A549 (cell line): ENCODE results near the gene EFCAB8. TPM values are rescaled to one million over a fixed set of nuclear protein-coding genes. Genes with fewer than 3 reads are reported as not detected.

Experiments
- ATAC-seq, 2 experiments: fragments of 200-7000 bp in 1 of 2; fragments of >200 bp in 1 of 2; cut with Nextera tagmentation in 1 of 2; cut with Tn5 transposase in 1 of 2; 3 replicates each; pipeline versions ENCODE4 v1.8.0 to v1.9.1; 2018 to 2020; ENCODE audit warnings: mild to moderate bottlenecking in 1 of 2, moderate library complexity in 1 of 2
- CTCF ChIA-PET: fragments of 300-600 bp; sonication (Branson Sonifier 250); formaldehyde crosslinking; extraction: SDS; loops from one replicate; lab custom pipeline; 2021; ENCODE audit warnings: antibody characterized with exemption, inconsistent platforms; lab: Yijun Ruan, JAX
- POLR2A ChIA-PET: fragments of 350-600 bp; formaldehyde crosslinking; extraction: SDS; loops from one replicate; lab custom pipeline; 2021; ENCODE audit warnings: antibody characterized with exemption, inconsistent platforms; lab: Yijun Ruan, JAX
- DNase-seq, 2 experiments: peaks; one replicate each; pipeline versions ENCODE4 v3.0.0 to v3.0.0-alpha.2; 2011 to 2016; ENCODE audit warnings: low read depth in 1 of 2, low spot score in 1 of 2
- FAIRE-seq: peaks from 2 replicates; lab custom pipeline; 2011; peaks lifted over from hg19 to GRCh38; lab: Jason Lieb, UNC
- H3K27ac ChIP-seq, 2 experiments: fragments of >200 bp; sonication (Bioruptor Twin); formaldehyde crosslinking; 3 replicates each; pipeline ENCODE4 v1.5.1; 2016 to 2017
- H3K4me1 ChIP-seq: fragments of >200 bp; sonication (Bioruptor Twin); formaldehyde crosslinking; 3 replicates; pipeline ENCODE4 v1.6.1; 2016
- H3K4me2 ChIP-seq: fragments of >200 bp; sonication (Bioruptor Twin); formaldehyde crosslinking; 3 replicates; pipeline ENCODE4 v1.6.1; 2016
- H3K4me3 ChIP-seq: fragments of >200 bp; sonication (Bioruptor Twin); formaldehyde crosslinking; 3 replicates; pipeline ENCODE4 v1.5.1; 2016
- H3K9me3 ChIP-seq: fragments of >200 bp; sonication (Bioruptor Twin); formaldehyde crosslinking; 3 replicates; pipeline ENCODE4 v1.6.1; 2016
- CBX8 ChIP-seq: fragments of 200-600 bp; sonication (generic); IDR thresholded peaks from 2 replicates; pipeline ENCODE4 v1.6.1; 2016
- CHD4 ChIP-seq: fragments of 200-600 bp; sonication (generic); IDR thresholded peaks from 2 replicates; pipeline ENCODE4 v1.6.1; 2016; ENCODE audit warnings: antibody characterized with exemption, mild to moderate bottlenecking, borderline replicate concordance
- EHMT2 ChIP-seq: fragments of 200-600 bp; sonication (generic); IDR thresholded peaks from 2 replicates; pipeline ENCODE4 v1.6.1; 2016; ENCODE audit warnings: antibody characterized with exemption, low read depth, mild to moderate bottlenecking, moderate library complexity
- HEYL ChIP-seq: fragments of 250-450 bp; sonication (Bioruptor Pico); IDR thresholded peaks from 2 replicates; pipeline ENCODE4 v1.8.0; 2021; ENCODE audit warnings: mild to moderate bottlenecking, moderate library complexity
- HOXB13 ChIP-seq: fragments of 250-450 bp; sonication (Bioruptor Pico); IDR thresholded peaks from 2 replicates; pipeline ENCODE4 v1.5.0; 2020; ENCODE audit warnings: low read depth, mild to moderate bottlenecking, moderate library complexity
- KDM5A ChIP-seq: fragments of 200-600 bp; sonication (generic); IDR thresholded peaks from 2 replicates; pipeline ENCODE4 v1.6.1; 2016; ENCODE audit warnings: antibody characterized with exemption, mild to moderate bottlenecking
- MAFK ChIP-seq: fragments of 450-650 bp; IDR thresholded peaks from 2 replicates; pipeline ENCODE4 v1.6.1; 2014; ENCODE audit not compliant: partially characterized antibody
- MYC ChIP-seq: IDR thresholded peaks from 2 replicates; pipeline ENCODE4 v1.6.1; 2012; ENCODE audit warnings: mild to moderate bottlenecking, inconsistent platforms, low read length, improper control_type of control experiment, borderline replicate concordance
- NFE2L2 ChIP-seq: fragments of 150-350 bp; conservative IDR thresholded peaks from 2 replicates; pipeline ENCODE4 v1.6.1; 2014; ENCODE audit warnings: low read length
- POLR2A ChIP-seq: IDR thresholded peaks from 2 replicates; pipeline ENCODE4 v1.6.1; 2012; ENCODE audit warnings: mild to moderate bottlenecking, low read length
- POLR2AphosphoS2 ChIP-seq: conservative IDR thresholded peaks from 2 replicates; pipeline ENCODE4 v1.6.1; 2012; ENCODE audit warnings: low read length, improper control_type of control experiment, inconsistent platforms
- RCOR1 ChIP-seq: fragments of 150-350 bp; IDR thresholded peaks from 2 replicates; pipeline ENCODE4 v1.6.1; 2014; ENCODE audit warnings: antibody characterized with exemption, low read length, low read depth
- RNF2 ChIP-seq: fragments of 200-600 bp; sonication (generic); IDR thresholded peaks from 2 replicates; pipeline ENCODE4 v1.6.1; 2016; ENCODE audit warnings: low read depth, mild to moderate bottlenecking, antibody characterized with exemption, moderate library complexity, borderline replicate concordance
- WGBS: methylation state at CpG from one replicate; pipeline ENCODE4 v1.1.6; 2017; ENCODE audit errors: missing lambda C conversion rate; 5-methylcytosine and 5-hydroxymethylcytosine counted together
- polyA plus RNA-seq, 4 experiments: library from polyadenylated mRNA; depleted of rRNA in 3 of 4; stranded (reverse); fragments of >200 nt; fragmentation: RNase III in 1 of 4; extraction: RNeasy Plus Mini Kit Qiagen cat#74134 plus additional on column Dnase treatment in 1 of 4; gene quantifications; 2 replicates in 3 of 4; 3 replicates in 1 of 4; pipeline ENCODE4 v1.2.3, GENCODE V29; 2011 to 2017
- TF ChIP-seq, protein P1 (sequence below): IDR thresholded peaks from 2 replicates; pipeline ENCODE4 v1.6.1; 2012; ENCODE audit warnings: low read depth, borderline replicate concordance
- TF ChIP-seq, protein P2 (sequence below): fragments of 450-650 bp; IDR thresholded peaks from 2 replicates; pipeline ENCODE4 v1.6.1; 2014; ENCODE audit warnings: antibody characterized with exemption
- TF ChIP-seq, protein P3 (sequence below): IDR thresholded peaks from 2 replicates; pipeline ENCODE4 v1.6.1; 2012
- TF ChIP-seq, protein P4 (sequence below): fragments of 250-450 bp; sonication (Bioruptor Pico); IDR thresholded peaks from 2 replicates; pipeline ENCODE4 v1.5.0; 2021; ENCODE audit warnings: mild to moderate bottlenecking, moderate library complexity, borderline replicate concordance

EFCAB8 gene
- polyA plus RNA-seq, 2 of the 4 experiments (the other 2 are of a cell fraction) = not detected

DNA sequence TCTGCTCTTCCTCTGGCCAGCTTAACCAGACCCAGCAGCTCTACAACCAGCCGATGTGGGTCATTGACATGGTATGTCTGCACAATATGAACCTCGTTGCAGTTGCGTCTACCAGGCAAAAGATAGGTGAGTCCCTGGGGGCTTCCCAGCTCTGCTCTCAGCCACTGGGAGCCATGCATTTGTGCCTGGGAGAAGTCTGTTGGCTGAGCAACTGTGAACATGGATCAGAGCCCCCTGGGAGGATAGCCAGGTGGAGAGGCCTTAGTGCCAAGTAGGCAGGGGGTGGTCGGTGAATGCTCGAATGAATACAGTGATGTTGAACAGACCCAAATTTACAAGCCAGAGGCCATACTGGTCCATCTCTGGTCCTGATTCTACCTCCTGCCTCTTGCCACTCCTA, 30.6 kb downstream of the EFCAB8 start (continued):
- TF ChIP-seq RCOR1 (no peak), CHD4 (no peak), HOXB13 (CRISPR knock-in tag) (no peak), MAFK (no peak)
- TF ChIP-seq, protein P1, sequence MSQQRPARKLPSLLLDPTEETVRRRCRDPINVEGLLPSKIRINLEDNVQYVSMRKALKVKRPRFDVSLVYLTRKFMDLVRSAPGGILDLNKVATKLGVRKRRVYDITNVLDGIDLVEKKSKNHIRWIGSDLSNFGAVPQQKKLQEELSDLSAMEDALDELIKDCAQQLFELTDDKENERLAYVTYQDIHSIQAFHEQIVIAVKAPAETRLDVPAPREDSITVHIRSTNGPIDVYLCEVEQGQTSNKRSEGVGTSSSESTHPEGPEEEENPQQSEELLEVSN = no peak

DNA sequence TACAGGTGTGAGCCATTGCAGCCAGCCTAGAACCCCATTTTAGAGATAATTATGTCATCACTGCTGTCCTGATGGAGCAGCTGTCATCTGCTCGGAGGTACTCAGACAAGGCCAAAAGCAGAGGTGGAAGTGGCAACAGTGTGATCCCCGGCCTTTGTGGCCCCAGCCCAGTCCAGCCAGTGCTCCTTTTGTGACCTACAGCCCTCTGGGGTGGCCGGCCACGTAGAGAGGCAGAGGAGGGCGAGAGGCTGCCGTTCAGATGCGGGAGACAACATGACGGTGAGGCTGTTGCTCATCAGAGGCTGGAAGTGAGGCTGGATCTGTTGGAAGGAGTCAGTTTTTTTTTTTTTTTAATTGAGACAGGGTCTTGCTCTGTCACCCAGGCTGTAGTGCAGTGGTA, 32.8 kb downstream of the EFCAB8 start:
- ChIA-PET POLR2A (no interaction called here), CTCF (interaction anchor here (2.2 to 3.0 kb wide), 2 partner anchors 10 to 12 kb away, joined by 6 to 12 read pairs; no protein-coding TSS in a partner anchor)
- FAIRE-seq (no peak), ATAC-seq (no peak), DNase-seq (no peak)
- no peaks in the 10 kb centered on the region for H3K9me3 ChIP-seq
- no peak overlapping the region for H3K4me3 ChIP-seq
- no peak overlapping the region for H3K4me2 ChIP-seq
- TF ChIP-seq MYC = no peak
- 81% methylated on average over 8 of the region's 8 CpGs for WGBS
- H3K27ac ChIP-seq = no peak overlapping the region
- no peaks in the 10 kb centered on the region for H3K4me1 ChIP-seq

DNA sequence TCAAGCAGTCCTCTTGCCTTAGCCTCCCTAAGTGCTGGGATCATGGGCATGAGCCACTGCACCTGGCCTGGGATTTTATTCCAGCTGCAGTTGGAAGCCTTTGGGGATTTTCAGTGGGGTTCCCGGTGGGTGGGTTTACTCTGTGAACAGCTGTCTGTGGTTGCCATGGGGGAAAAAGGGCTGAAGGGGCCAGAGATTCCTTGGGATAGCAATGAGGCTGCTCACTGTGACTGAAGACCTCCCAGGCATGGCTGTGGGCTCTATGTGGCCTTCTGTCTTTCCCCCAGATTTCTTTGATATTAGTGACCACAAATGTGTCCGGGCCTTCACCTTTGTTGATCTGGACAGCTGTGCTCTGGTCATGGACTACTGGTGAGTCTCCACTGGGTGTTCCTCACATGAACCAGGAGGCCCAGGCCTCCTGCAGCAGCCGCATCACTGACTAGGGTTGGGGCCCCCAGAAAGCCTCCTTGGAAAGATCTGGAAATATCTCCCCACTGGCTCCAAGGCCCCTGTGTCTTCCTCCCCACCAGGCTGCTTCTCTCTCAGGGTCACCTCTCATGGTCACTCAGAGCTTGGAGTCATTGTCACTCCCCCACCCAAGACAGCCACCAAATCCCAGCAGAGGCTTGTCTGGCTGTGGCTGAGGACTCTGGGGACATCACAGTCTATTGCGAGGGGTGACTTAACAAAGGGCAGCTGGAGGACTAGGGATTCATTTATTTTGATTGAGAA, 33.4 kb downstream of the EFCAB8 start:
- ATAC-seq (no peak), FAIRE-seq (no peak), DNase-seq (no peak)
- POLR2A ChIA-PET = no interaction called here
- CTCF ChIA-PET = interaction anchor here (0.6 to 3.0 kb wide), 3 partner anchors 10 to 212 kb away, joined by 3 to 12 read pairs (median 6); no protein-coding TSS in a partner anchor
- WGBS = 48% methylated on average over 3 of the region's 4 CpGs
- Histone ChIP-seq H3K4me1 (no peaks in the 10 kb centered on the region), H3K9me3 (no peaks in the 10 kb centered on the region), H3K27ac (no peak overlapping the region), H3K4me3 (no peak overlapping the region), H3K4me2 (no peak overlapping the region)
- TF ChIP-seq NFE2L2 = no peak
- no peak for TF ChIP-seq HEYL (CRISPR knock-in tag)
- no peak for TF ChIP-seq RNF2
- TF ChIP-seq, protein P2, sequence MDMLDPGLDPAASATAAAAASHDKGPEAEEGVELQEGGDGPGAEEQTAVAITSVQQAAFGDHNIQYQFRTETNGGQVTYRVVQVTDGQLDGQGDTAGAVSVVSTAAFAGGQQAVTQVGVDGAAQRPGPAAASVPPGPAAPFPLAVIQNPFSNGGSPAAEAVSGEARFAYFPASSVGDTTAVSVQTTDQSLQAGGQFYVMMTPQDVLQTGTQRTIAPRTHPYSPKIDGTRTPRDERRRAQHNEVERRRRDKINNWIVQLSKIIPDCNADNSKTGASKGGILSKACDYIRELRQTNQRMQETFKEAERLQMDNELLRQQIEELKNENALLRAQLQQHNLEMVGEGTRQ = no peak
- no peak for TF ChIP-seq CBX8
- no peak for TF ChIP-seq POLR2AphosphoS2
- TF ChIP-seq KDM5A = no peak
- TF ChIP-seq POLR2A = no peak
- TF ChIP-seq EHMT2 = no peak
- TF ChIP-seq, protein P3, sequence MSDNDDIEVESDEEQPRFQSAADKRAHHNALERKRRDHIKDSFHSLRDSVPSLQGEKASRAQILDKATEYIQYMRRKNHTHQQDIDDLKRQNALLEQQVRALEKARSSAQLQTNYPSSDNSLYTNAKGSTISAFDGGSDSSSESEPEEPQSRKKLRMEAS = no peak
- TF ChIP-seq, protein P4, sequence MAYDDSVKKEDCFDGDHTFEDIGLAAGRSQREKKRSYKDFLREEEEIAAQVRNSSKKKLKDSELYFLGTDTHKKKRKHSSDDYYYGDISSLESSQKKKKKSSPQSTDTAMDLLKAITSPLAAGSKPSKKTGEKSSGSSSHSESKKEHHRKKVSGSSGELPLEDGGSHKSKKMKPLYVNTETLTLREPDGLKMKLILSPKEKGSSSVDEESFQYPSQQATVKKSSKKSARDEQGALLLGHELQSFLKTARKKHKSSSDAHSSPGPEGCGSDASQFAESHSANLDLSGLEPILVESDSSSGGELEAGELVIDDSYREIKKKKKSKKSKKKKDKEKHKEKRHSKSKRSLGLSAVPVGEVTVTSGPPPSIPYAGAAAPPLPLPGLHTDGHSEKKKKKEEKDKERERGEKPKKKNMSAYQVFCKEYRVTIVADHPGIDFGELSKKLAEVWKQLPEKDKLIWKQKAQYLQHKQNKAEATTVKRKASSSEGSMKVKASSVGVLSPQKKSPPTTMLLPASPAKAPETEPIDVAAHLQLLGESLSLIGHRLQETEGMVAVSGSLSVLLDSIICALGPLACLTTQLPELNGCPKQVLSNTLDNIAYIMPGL (CRISPR knock-in tag) = no peak
